ENCODE data around the gene ITPRIPL2.

Gene ITPRIPL2

GRCh38 chr16:19145010-19145409 is 31.2 kb downstream of the ITPRIPL2 start:
- no peak for DNase-seq

- no peak for DNase-seq
Observed at GRCh38 chr16:19147126-19147525, 33.4 kb downstream of the ITPRIPL2 start.

GRCh38 chr16:19147627-19148026 is 33.9 kb downstream of the ITPRIPL2 start:
- no peak for DNase-seq

GRCh38 chr16:19148189-19148588 is 34.4 kb downstream of the ITPRIPL2 start:
- DNase-seq = no peak

- DNase-seq = no peak
Observed at GRCh38 chr16:19151310-19151709, 37.5 kb downstream of the ITPRIPL2 start.

- no peak for DNase-seq
Observed at GRCh38 chr16:19152042-19152441, 38.3 kb downstream of the ITPRIPL2 start.

- DNase-seq = no peak
Observed at GRCh38 chr16:19153876-19154275, 40.1 kb downstream of the ITPRIPL2 start.

GRCh38 chr16:19162085-19162484 is 48.3 kb downstream of the ITPRIPL2 start:
- DNase-seq = no peak

- DNase-seq = no peak
Observed at GRCh38 chr16:19163215-19163614, 49.5 kb downstream of the ITPRIPL2 start.

GRCh38 chr16:19164285-19164684 is 50.5 kb downstream of the ITPRIPL2 start:
- no peak for DNase-seq

- DNase-seq = no peak
Observed at GRCh38 chr16:19165101-19165500, 51.3 kb downstream of the ITPRIPL2 start.

- no peak for DNase-seq
Observed at GRCh38 chr16:19166500-19166899, 52.7 kb downstream of the ITPRIPL2 start.

- DNase-seq = peak; percentile 82
Observed at GRCh38 chr16:19167710-19168370, 54.1 kb downstream of the ITPRIPL2 start, which contains the start of gene SYT17. SYT17 (plus strand) TSS chr16:19168240; CDS start chr16:19168647, 407 bp downstream.

GRCh38 chr16:19168371-19169081 is 54.8 kb downstream of the ITPRIPL2 start:
- peak; percentile 56 for DNase-seq

- DNase-seq = no peak
Observed at GRCh38 chr16:19169082-19169639, 55.4 kb downstream of the ITPRIPL2 start.

- no peak for DNase-seq
Observed at GRCh38 chr16:19170043-19170655, 56.4 kb downstream of the ITPRIPL2 start.
